IPS-20b (cell line): Measurements from ENCODE around the gene MS4A2.
"Not testable (repeated sequence)": the region's sequence is repeated elsewhere in the genome, so short reads cannot be mapped to it uniquely, and the experiment has no call there.

ENCODE experiments used
- H3K27ac ChIP-seq: one replicate; pipeline ENCODE4 v1.5.1; 2013; ENCODE audit warnings: low read length
- H3K27me3 ChIP-seq: 2 replicates; pipeline ENCODE4 v1.6.1; 2013; ENCODE audit warnings: mild to moderate bottlenecking, low read length, inconsistent platforms; ENCODE audit not compliant: insufficient read depth
- H3K36me3 ChIP-seq: 2 replicates; pipeline ENCODE4 v1.6.1; 2013; ENCODE audit warnings: low read depth, mild to moderate bottlenecking, inconsistent platforms, low read length, moderate library complexity; ENCODE audit not compliant: insufficient read depth
- H3K4me1 ChIP-seq: 2 replicates; pipeline ENCODE4 v1.6.1; 2013; ENCODE audit warnings: mild to moderate bottlenecking, control low read depth, inconsistent platforms, low read length, moderate library complexity; ENCODE audit not compliant: insufficient read depth
- H3K4me3 ChIP-seq: 2 replicates; pipeline ENCODE4 v1.5.1; 2013; ENCODE audit warnings: mild to moderate bottlenecking, low read length, inconsistent platforms
- H3K9ac ChIP-seq: 2 replicates; pipeline ENCODE4 v1.6.1; 2013; ENCODE audit warnings: low read depth, mild to moderate bottlenecking, inconsistent platforms, low read length, moderate library complexity
- H3K9me3 ChIP-seq: 2 replicates; pipeline ENCODE4 v1.6.1; 2013; ENCODE audit warnings: mild to moderate bottlenecking, low read depth, low read length, inconsistent platforms; ENCODE audit not compliant: insufficient read depth

MS4A2 gene

GRCh38 chr11:60077216-60077817, 11.1 kb upstream of the MS4A2 start:
- H3K9me3 ChIP-seq, result no peaks in the 10 kb centered on the region
- H3K4me3 ChIP-seq, result no peak overlapping the region
- no peaks in the 10 kb centered on the region for H3K27me3 ChIP-seq
- H3K4me1 ChIP-seq, result no peaks in the 10 kb centered on the region; the same call in 1 of the 2 replicates
- H3K9ac ChIP-seq, result no peak overlapping the region
- no peak overlapping the region for H3K27ac ChIP-seq
- H3K36me3 ChIP-seq, result no peaks in the 10 kb centered on the region

DNA sequence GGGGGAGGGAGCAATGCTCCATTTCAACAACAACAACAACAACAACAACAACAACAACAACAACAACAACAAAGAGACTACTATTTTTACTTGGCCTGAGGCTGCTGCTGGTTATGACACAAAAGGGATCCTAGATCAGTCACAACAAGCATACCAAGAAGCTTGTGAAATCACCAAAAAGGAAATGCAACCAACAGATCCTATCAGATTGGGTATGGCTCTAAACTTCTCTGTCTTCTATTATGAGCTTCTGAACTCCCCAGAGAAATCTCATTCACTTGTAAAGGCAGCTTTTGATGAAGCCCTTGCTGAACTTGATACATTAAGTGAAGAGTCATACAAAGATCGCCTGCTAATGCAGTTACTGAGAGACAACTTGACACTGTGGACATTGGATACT, 10.5 kb upstream of the MS4A2 start:
- Histone ChIP-seq H3K9ac (no peak overlapping the region), H3K27ac (no peak overlapping the region), H3K36me3 (no peaks in the 10 kb centered on the region), H3K9me3 (no peaks in the 10 kb centered on the region), H3K4me3 (no peak overlapping the region), H3K4me1 (no peaks in the 10 kb centered on the region; the same call in 1 of the 2 replicates), H3K27me3 (no peaks in the 10 kb centered on the region)

- Histone ChIP-seq H3K27ac (no peak overlapping the region), H3K9ac (no peak overlapping the region), H3K36me3 (no peaks in the 10 kb centered on the region), H3K4me1 (no peaks in the 10 kb centered on the region; the same call in 1 of the 2 replicates), H3K4me3 (no peak overlapping the region), H3K9me3 (no peaks in the 10 kb centered on the region), H3K27me3 (no peaks in the 10 kb centered on the region)
Observed at GRCh38 chr11:60078745-60079144, 9.7 kb upstream of the MS4A2 start.

GRCh38 chr11:60080535-60080934, 7.9 kb upstream of the MS4A2 start:
- H3K36me3 ChIP-seq, result no peaks in the 10 kb centered on the region
- no peaks in the 10 kb centered on the region for H3K9me3 ChIP-seq
- no peak overlapping the region for H3K27ac ChIP-seq
- H3K4me1 ChIP-seq, result no peaks in the 10 kb centered on the region
- no peak overlapping the region for H3K9ac ChIP-seq
- H3K27me3 ChIP-seq, result no peaks in the 10 kb centered on the region
- H3K4me3 ChIP-seq, result no peak overlapping the region

- Histone ChIP-seq H3K27ac (no peak overlapping the region), H3K4me1 (no peaks in the 10 kb centered on the region), H3K4me3 (no peak overlapping the region), H3K9ac (no peak overlapping the region), H3K36me3 (no peaks in the 10 kb centered on the region), H3K9me3 (no peaks in the 10 kb centered on the region), H3K27me3 (no peaks in the 10 kb centered on the region)
Observed at GRCh38 chr11:60084631-60085273, 3.7 kb upstream of the MS4A2 start.

DNA sequence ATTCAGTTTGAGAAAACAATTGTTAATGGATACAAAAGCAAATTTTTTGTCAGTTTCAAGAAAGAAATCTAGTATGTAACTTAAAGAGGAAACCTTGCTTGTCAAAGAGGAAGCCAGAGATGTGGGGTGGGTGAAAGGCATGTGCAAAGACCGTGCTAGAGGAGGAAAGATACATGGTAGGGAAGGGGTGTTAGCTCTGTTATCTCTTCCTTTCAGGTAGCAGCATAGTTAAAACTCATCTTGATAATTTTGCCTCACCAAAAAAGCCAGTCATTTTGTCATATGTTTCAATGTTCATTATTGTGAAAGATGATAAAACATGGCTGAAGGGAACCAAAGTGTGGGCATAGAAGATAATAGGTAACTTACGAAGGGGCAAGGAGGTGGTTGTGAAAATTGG, 2.6 kb upstream of the MS4A2 start:
- H3K4me3 ChIP-seq, result no peak overlapping the region
- no peaks in the 10 kb centered on the region for H3K27me3 ChIP-seq

GRCh38 chr11:60087239-60087638, 1.2 kb upstream of the MS4A2 start:
- no peaks in the 10 kb centered on the region for H3K9me3 ChIP-seq

More for the DNA sequence above, 2.6 kb upstream of the MS4A2 start:
- H3K36me3 ChIP-seq, result no peaks in the 10 kb centered on the region
- no peak overlapping the region for H3K27ac ChIP-seq
- no peaks in the 10 kb centered on the region for H3K4me1 ChIP-seq
- no peaks in the 10 kb centered on the region for H3K9me3 ChIP-seq
- no peak overlapping the region for H3K9ac ChIP-seq

GRCh38 chr11:60095477-60096120, 7.1 kb downstream of the MS4A2 start:
- Histone ChIP-seq H3K27ac (no peak overlapping the region), H3K27me3 (no peaks in the 10 kb centered on the region), H3K4me3 (no peak overlapping the region), H3K9me3 (no peaks in the 10 kb centered on the region), H3K36me3 (no peaks in the 10 kb centered on the region), H3K4me1 (no peaks in the 10 kb centered on the region), H3K9ac (no peak overlapping the region)

More at GRCh38 chr11:60087239-60087638, 1.2 kb upstream of the MS4A2 start:
- H3K27me3 ChIP-seq, result no peaks in the 10 kb centered on the region
- H3K4me3 ChIP-seq, result no peak overlapping the region
- H3K4me1 ChIP-seq, result no peaks in the 10 kb centered on the region
- no peak overlapping the region for H3K9ac ChIP-seq
- H3K36me3 ChIP-seq, result no peaks in the 10 kb centered on the region
- H3K27ac ChIP-seq, result no peak overlapping the region

GRCh38 chr11:60097189-60097588, 8.7 kb downstream of the MS4A2 start:
- H3K4me3 ChIP-seq, result no peak overlapping the region
- no peaks in the 10 kb centered on the region for H3K9me3 ChIP-seq
- H3K36me3 ChIP-seq, result no peaks in the 10 kb centered on the region
- no peaks in the 10 kb centered on the region for H3K27me3 ChIP-seq
- H3K4me1 ChIP-seq, result no peaks in the 10 kb centered on the region
- no peak overlapping the region for H3K9ac ChIP-seq
- no peak overlapping the region for H3K27ac ChIP-seq

GRCh38 chr11:60098508-60098907, 10.0 kb downstream of the MS4A2 start:
- Histone ChIP-seq H3K4me1 (no peaks in the 10 kb centered on the region), H3K27me3 (no peaks in the 10 kb centered on the region), H3K9ac (no peak overlapping the region), H3K4me3 (no peak overlapping the region), H3K36me3 (no peaks in the 10 kb centered on the region), H3K9me3 (no peaks in the 10 kb centered on the region), H3K27ac (no peak overlapping the region)

GRCh38 chr11:60100516-60100915, 12.1 kb downstream of the MS4A2 start:
- no peak overlapping the region for H3K27ac ChIP-seq

DNA sequence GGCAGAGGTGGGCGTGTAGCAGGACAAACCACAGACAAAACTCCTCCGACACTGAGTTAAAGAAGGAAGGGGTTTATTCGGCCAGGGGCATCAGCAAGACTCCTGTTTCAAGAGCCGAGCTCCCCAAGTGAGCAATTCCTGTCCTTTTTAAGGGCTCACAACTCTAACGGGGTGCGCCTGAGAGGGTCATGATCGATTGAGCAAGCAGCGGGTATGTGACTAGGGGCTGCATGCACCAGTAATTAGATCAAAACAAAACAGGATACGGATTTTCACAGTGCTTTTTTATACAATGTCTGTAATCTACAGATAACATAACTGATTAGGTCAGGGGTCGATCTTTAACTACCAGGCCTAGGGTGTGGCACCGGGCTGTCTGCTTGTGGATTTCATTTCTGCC, 12.9 kb downstream of the MS4A2 start:
- not testable (repeated sequence) for H3K27me3 ChIP-seq, H3K9ac ChIP-seq, H3K36me3 ChIP-seq, H3K27ac ChIP-seq, H3K9me3 ChIP-seq, H3K4me1 ChIP-seq, H3K4me3 ChIP-seq

More at GRCh38 chr11:60100516-60100915, 12.1 kb downstream of the MS4A2 start:
- H3K9ac ChIP-seq, result no peak overlapping the region
- no peaks in the 10 kb centered on the region for H3K36me3 ChIP-seq
- no peak overlapping the region for H3K4me3 ChIP-seq
- no peaks in the 10 kb centered on the region for H3K9me3 ChIP-seq
- no peaks in the 10 kb centered on the region for H3K27me3 ChIP-seq
- H3K4me1 ChIP-seq, result no peaks in the 10 kb centered on the region
